ENCODE data around the gene TDRD5.

DNA sequence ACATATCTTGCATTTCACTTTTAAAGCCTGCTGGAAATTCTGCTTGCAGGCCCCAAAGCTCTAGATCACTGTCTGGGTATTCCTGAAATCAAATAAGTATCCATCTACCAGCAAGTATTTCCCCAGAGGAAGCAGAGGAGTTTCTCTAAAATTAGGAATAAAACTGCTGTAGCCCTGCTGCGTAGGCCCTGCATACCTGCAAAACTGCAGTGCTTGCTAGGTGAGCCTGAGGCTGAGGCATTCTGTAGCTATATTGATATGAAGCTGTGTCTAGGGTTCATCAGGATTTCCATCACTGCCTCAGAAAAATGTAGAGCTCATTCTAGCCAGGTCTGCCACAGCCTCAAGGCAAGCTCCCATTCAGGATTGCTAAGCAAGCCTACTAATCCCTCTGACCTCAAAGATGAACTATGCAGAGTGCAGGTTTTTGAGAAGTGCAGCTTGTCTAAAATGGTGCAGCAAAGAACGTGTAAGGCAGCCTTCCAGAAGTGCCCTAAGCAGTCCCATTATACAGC is 44.6 kb upstream of the TDRD5 start:
- TF ChIP-seq EZH2 (IDR thresholded peaks at IDR 0.05; ENCODE audit: low read length) = no peak
- TF ChIP-seq, protein P1, sequence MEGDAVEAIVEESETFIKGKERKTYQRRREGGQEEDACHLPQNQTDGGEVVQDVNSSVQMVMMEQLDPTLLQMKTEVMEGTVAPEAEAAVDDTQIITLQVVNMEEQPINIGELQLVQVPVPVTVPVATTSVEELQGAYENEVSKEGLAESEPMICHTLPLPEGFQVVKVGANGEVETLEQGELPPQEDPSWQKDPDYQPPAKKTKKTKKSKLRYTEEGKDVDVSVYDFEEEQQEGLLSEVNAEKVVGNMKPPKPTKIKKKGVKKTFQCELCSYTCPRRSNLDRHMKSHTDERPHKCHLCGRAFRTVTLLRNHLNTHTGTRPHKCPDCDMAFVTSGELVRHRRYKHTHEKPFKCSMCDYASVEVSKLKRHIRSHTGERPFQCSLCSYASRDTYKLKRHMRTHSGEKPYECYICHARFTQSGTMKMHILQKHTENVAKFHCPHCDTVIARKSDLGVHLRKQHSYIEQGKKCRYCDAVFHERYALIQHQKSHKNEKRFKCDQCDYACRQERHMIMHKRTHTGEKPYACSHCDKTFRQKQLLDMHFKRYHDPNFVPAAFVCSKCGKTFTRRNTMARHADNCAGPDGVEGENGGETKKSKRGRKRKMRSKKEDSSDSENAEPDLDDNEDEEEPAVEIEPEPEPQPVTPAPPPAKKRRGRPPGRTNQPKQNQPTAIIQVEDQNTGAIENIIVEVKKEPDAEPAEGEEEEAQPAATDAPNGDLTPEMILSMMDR (optimal IDR thresholded peaks at IDR 0.05 in 1 of 3, IDR thresholded peaks at IDR 0.05 in 1 of 3, conservative IDR thresholded peaks at IDR 0.05 in 1 of 3; ENCODE audit: extremely low read depth in 1 of 3, insufficient read depth in 2 of 3, low read length in 3 of 3) = no peak

Data from keratinocyte (primary cell).